Hypothalamus (tissue), 51 donors: ENCODE measurements around the gene LAMA2.

ENCODE experiments used
- DNase-seq, 51 donors: peaks; one replicate each; lab custom pipeline; 2025; lab: John Stamatoyannopoulos, UW

LAMA2 gene

GRCh38 chr6:129500958-129501739 is 618.2 kb downstream of the LAMA2 start:
- DNase-seq = peak in 17 of 51 donors; percentile 4 to 57 (median 27)

GRCh38 chr6:129501740-129502660 is 619.1 kb downstream of the LAMA2 start:
- no peak for DNase-seq

- DNase-seq = no peak
These were observed 621.5 kb downstream of the LAMA2 start for GRCh38 chr6:129504456-129504855.

GRCh38 chr6:129507059-129507807 is 624.3 kb downstream of the LAMA2 start:
- DNase-seq = no peak

GRCh38 chr6:129507846-129508245 is 624.9 kb downstream of the LAMA2 start:
- no peak for DNase-seq

GRCh38 chr6:129508477-129509145 is 625.7 kb downstream of the LAMA2 start:
- DNase-seq = no peak

GRCh38 chr6:129510950-129511349 is 628.0 kb downstream of the LAMA2 start:
- no peak for DNase-seq

- no peak for DNase-seq
These were observed 630.5 kb downstream of the LAMA2 start for GRCh38 chr6:129513471-129513870.

GRCh38 chr6:129515004-129515403 is 632.1 kb downstream of the LAMA2 start:
- no peak for DNase-seq

- DNase-seq = no peak
These were observed 633.1 kb downstream of the LAMA2 start for GRCh38 chr6:129516005-129516404.

GRCh38 chr6:129516787-129517186 is 633.8 kb downstream of the LAMA2 start:
- DNase-seq = no peak

- no peak for DNase-seq
These were observed 634.4 kb downstream of the LAMA2 start for GRCh38 chr6:129517288-129517687.

GRCh38 chr6:129519750-129520149 is 636.8 kb downstream of the LAMA2 start:
- no peak for DNase-seq

GRCh38 chr6:129521946-129522345 is 639.0 kb downstream of the LAMA2 start:
- no peak for DNase-seq

- no peak for DNase-seq
These were observed 640.9 kb downstream of the LAMA2 start for GRCh38 chr6:129523816-129524215.

GRCh38 chr6:129525055-129525454 is 642.1 kb downstream of the LAMA2 start:
- no peak for DNase-seq

- no peak for DNase-seq
These were observed 652.0 kb downstream of the LAMA2 start for GRCh38 chr6:129534926-129535325.

GRCh38 chr6:129536271-129536670 is 653.3 kb downstream of the LAMA2 start:
- DNase-seq = no peak

- DNase-seq = no peak
These were observed 656.1 kb downstream of the LAMA2 start for GRCh38 chr6:129539032-129539431.

GRCh38 chr6:129542705-129543104 is 659.8 kb downstream of the LAMA2 start:
- DNase-seq = no peak
